Neural cell (in vitro differentiated cells): Measurements from ENCODE around the gene WDR1.

Source experiments
- CTCF ChIP-seq: fragments of 450-650 bp; IDR thresholded peaks from 2 replicates; pipeline ENCODE4 v1.5.1; 2014; ENCODE audit warnings: antibody characterized with exemption, mild to moderate bottlenecking, moderate library complexity; ENCODE audit not compliant: poor library complexity, severe bottlenecking
- EP300 ChIP-seq: fragments of 450-650 bp; conservative IDR thresholded peaks from 2 replicates; pipeline ENCODE4 v1.6.1; 2014; ENCODE audit warnings: antibody characterized with exemption, mild to moderate bottlenecking, moderate library complexity; ENCODE audit not compliant: poor library complexity, severe bottlenecking
- EZH2 ChIP-seq: fragments of 200-600, 300-800 bp; shearing (Covaris generic), sonication (generic); IDR thresholded peaks from 2 replicates; pipeline ENCODE4 v1.6.1; 2014; ENCODE audit warnings: antibody characterized with exemption, low read length, borderline replicate concordance, mild to moderate bottlenecking; ENCODE audit not compliant: insufficient read depth, poor library complexity, severe bottlenecking
- POLR2AphosphoS5 ChIP-seq: IDR thresholded peaks from 2 replicates; pipeline ENCODE4 v1.6.1; 2012
- SMC3 ChIP-seq: fragments of 450-650 bp; conservative IDR thresholded peaks from 2 replicates; pipeline ENCODE4 v1.6.1; 2014; ENCODE audit warnings: antibody characterized with exemption, mild to moderate bottlenecking, moderate library complexity; ENCODE audit not compliant: poor library complexity

GRCh38 chr4:10075953-10076391 lies 40.6 kb downstream of the WDR1 start:
- TF ChIP-seq SMC3 (no peak), EZH2 (no peak), POLR2AphosphoS5 (no peak), CTCF (no peak), EP300 (no peak)
